Esophagus (tissue), 2 donors: ENCODE results near the gene UBL4A. TPM values are rescaled to one million over a fixed set of nuclear protein-coding genes. Genes with fewer than 3 reads are reported as not detected.

Source experiments
- H3K27ac ChIP-seq, 2 donors: one replicate each; pipeline ENCODE4 v1.5.1; 2013; ENCODE audit warnings: low read depth in 2 of 2, mild to moderate bottlenecking in 2 of 2, inconsistent platforms in 1 of 2, low read length in 1 of 2, moderate library complexity in 1 of 2
- H3K27me3 ChIP-seq, 2 donors: one replicate each; pipeline ENCODE4 v1.6.1; 2013; ENCODE audit warnings: low read length in 2 of 2, control low read depth in 1 of 2, mild to moderate bottlenecking in 1 of 2; ENCODE audit not compliant: insufficient read depth in 2 of 2, control insufficient read depth in 1 of 2
- H3K36me3 ChIP-seq, 2 donors: one replicate each; pipeline ENCODE4 v1.6.1; 2013; ENCODE audit warnings: low read length in 1 of 2; ENCODE audit not compliant: control insufficient read depth in 2 of 2, insufficient read depth in 2 of 2
- H3K4me1 ChIP-seq, 2 donors: one replicate each; pipeline ENCODE4 v1.6.1; 2013; ENCODE audit warnings: low read length in 1 of 2; ENCODE audit not compliant: control insufficient read depth in 2 of 2, insufficient read depth in 2 of 2
- H3K4me3 ChIP-seq, 2 donors: one replicate each; pipeline ENCODE4 v1.5.1; 2013; ENCODE audit warnings: low read length in 2 of 2, mild to moderate bottlenecking in 2 of 2, low read depth in 1 of 2, moderate library complexity in 1 of 2
- H3K9me3 ChIP-seq, 2 donors: one replicate each; pipeline ENCODE4 v1.6.1; 2013; ENCODE audit warnings: mild to moderate bottlenecking in 2 of 2, low read depth in 1 of 2, low read length in 1 of 2, moderate library complexity in 1 of 2; ENCODE audit not compliant: control insufficient read depth in 2 of 2, insufficient read depth in 1 of 2
- WGBS, 2 donors: extraction: QIAGEN DNeasy Blood & Tissue Kit; methylation state at CpG; one replicate each; pipeline ENCODE4 v1.1.7; 2013; 5-methylcytosine and 5-hydroxymethylcytosine counted together
- polyA plus RNA-seq, 2 donors: library from polyadenylated mRNA; stranded (reverse); fragments of 200-250 nt; gene quantifications; one replicate each; pipeline ENCODE4 v1.2.3, GENCODE V29; 2013
- donor health status: healthy with polysubstance abuse.
- donor health status: Bipolar disorder and iron deficiency.

The UBL4A gene
- polyA plus RNA-seq, result 10 to 100 TPM; 15.4 to 28.5 TPM

DNA sequence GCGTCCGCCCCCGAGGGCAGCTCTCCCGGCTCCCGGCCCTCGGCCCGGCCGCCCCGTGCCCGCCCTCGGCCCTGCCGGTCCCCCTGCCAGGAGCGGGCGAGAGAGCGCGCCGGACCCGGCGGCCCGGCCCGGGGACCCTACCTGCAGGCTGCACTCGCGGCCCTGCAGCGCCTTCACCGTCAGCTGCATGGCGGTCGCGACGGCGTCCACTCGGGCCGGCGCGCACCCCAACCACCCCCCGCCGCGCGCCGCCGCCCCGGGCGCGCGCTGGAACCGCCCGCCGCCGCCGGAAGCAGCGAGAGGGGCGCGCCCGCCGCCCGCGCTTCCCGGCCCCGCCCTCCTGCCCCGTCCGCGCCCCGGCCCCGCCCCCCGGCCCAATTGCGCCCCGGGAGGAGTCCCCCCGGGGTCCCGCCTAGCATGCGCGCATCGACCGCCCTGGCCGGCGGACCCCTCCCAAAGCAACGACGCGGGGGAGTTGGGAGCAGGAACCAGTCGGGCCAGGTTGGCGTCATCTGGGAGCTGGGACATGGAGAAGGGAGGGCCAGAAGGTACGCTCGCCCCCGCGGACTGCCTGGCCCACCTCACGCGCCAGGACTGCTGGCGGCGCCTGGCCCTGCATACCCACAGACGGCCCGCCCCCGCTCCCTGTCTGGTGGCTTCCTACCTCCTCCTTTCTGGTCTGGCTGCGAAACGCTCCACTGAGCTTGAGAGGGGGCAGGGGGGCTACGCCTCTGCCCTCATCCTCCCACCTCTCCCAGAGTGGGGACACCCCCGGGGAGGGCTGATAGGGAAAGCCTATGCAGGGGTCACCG lies at the start of gene UBL4A:
UBL4A (minus strand) TSS at position 220 of the 812 bp plus-strand sequence; CDS start at position 189, 31 bp downstream.
- Histone ChIP-seq H3K4me3 (peak within 1 kb of the TSS; percentile 64 to 77), H3K4me1 (peaks cover 5 to 16% of the 10 kb centered on the region in 2 donors), H3K36me3 (peaks cover 0 to 14% of the 10 kb centered on the region in 2 donors), H3K27ac (peak within 1 kb of the TSS; percentile 91 to 93), H3K27me3 (no peaks in the 10 kb centered on the region), H3K9me3 (peaks cover 0 to 6% of the 10 kb centered on the region in 2 donors)
- WGBS, 2 donors, result 1 to 31% methylated on average over 32 to 94 of the region's 95 CpGs

DNA sequence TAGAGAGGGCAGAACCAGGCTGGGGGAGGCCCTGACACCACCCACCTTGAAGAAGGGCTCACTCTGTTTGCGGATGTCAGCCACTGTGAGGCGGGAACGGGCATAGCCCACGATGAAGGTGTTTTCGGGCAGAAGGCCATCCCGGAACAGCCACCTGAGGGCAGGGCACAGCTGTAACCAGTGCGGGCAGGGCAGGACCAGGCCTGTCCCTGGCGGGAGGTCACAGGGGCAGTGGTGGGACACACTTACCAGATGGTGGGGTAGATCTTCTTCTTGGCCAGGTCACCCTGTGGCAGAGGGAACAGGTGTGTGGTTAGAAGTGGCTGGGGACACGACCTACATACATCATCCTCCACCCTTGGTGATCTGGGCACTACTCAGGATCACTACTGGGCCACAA lies 49.5 kb upstream of the UBL4A start:
- Histone ChIP-seq H3K27ac (no peak overlapping the region), H3K4me3 (no peak overlapping the region), H3K4me1 (peaks cover 0 to 4% of the 10 kb centered on the region in 2 donors), H3K9me3 (no peaks in the 10 kb centered on the region), H3K36me3 (peaks cover 0 to 23% of the 10 kb centered on the region in 2 donors), H3K27me3 (no peaks in the 10 kb centered on the region)
- 66 to 69% methylated on average over 9 of the region's 9 CpGs for WGBS, 2 donors

GRCh38 chrX:154534526-154535322 lies 48.3 kb upstream of the UBL4A start:
- no peak overlapping the region for H3K27ac ChIP-seq
- WGBS, 2 donors, result 27% methylated on average over 34 of the region's 34 CpGs
- H3K27me3 ChIP-seq, result no peaks in the 10 kb centered on the region
- no peaks in the 10 kb centered on the region for H3K9me3 ChIP-seq
- H3K4me3 ChIP-seq, result no peak overlapping the region
- peaks cover 0 to 23% of the 10 kb centered on the region in 2 donors for H3K36me3 ChIP-seq
- no peaks in the 10 kb centered on the region for H3K4me1 ChIP-seq

GRCh38 chrX:154532690-154533089 lies 46.3 kb upstream of the UBL4A start:
- Histone ChIP-seq H3K9me3 (no peaks in the 10 kb centered on the region), H3K4me3 (no peak overlapping the region), H3K27ac (no peak overlapping the region), H3K27me3 (no peaks in the 10 kb centered on the region), H3K36me3 (peaks cover 0 to 23% of the 10 kb centered on the region in 2 donors), H3K4me1 (no peaks in the 10 kb centered on the region)
- WGBS, 2 donors, result 94 to 96% methylated on average over 23 of the region's 23 CpGs

GRCh38 chrX:154531626-154532025 lies 45.2 kb upstream of the UBL4A start:
- 71 to 75% methylated on average over 10 to 16 of the region's 16 CpGs for WGBS, 2 donors
- Histone ChIP-seq H3K36me3 (peaks cover 0 to 23% of the 10 kb centered on the region in 2 donors), H3K9me3 (no peaks in the 10 kb centered on the region), H3K4me3 (no peak overlapping the region), H3K27ac (no peak overlapping the region), H3K4me1 (peaks cover 0 to 2% of the 10 kb centered on the region in 2 donors), H3K27me3 (no peaks in the 10 kb centered on the region)

DNA sequence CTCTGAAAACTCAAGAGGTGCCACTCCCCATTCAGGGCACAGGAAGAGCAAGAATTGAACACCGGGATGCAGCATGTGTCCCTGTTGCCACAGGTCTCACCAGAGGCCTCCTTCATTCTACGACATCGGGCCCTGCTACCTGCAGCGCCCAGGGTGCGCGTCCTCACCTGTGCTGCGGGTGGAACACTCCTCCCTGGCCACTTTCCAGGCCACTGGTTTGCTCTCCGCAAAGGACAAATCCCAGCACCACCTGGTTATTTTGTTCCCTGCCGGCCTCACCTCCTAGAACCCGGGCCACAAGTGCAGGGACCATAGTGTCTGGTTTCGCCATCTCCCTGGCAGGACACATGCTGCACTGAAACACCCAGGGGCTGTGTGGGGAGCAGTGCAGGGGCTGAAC lies 43.9 kb upstream of the UBL4A start:
- Histone ChIP-seq H3K9me3 (no peaks in the 10 kb centered on the region), H3K27me3 (no peaks in the 10 kb centered on the region), H3K4me3 (no peak overlapping the region), H3K36me3 (peaks cover 0 to 21% of the 10 kb centered on the region in 2 donors), H3K4me1 (peaks cover 0 to 2% of the 10 kb centered on the region in 2 donors), H3K27ac (no peak overlapping the region)
- WGBS, 2 donors, result 64 to 72% methylated on average over 11 of the region's 11 CpGs

- H3K9me3 ChIP-seq, result no peaks in the 10 kb centered on the region
- no peak overlapping the region for H3K4me3 ChIP-seq
- H3K4me1 ChIP-seq, result peaks cover 0 to 2% of the 10 kb centered on the region in 2 donors
- H3K27ac ChIP-seq, result no peak overlapping the region
- peaks cover 0 to 17% of the 10 kb centered on the region in 2 donors for H3K36me3 ChIP-seq
- H3K27me3 ChIP-seq, result no peaks in the 10 kb centered on the region
- WGBS, 2 donors, result 86 to 87% methylated on average over 6 of the region's 6 CpGs
Measured at GRCh38 chrX:154529206-154529612, 42.8 kb upstream of the UBL4A start.

DNA sequence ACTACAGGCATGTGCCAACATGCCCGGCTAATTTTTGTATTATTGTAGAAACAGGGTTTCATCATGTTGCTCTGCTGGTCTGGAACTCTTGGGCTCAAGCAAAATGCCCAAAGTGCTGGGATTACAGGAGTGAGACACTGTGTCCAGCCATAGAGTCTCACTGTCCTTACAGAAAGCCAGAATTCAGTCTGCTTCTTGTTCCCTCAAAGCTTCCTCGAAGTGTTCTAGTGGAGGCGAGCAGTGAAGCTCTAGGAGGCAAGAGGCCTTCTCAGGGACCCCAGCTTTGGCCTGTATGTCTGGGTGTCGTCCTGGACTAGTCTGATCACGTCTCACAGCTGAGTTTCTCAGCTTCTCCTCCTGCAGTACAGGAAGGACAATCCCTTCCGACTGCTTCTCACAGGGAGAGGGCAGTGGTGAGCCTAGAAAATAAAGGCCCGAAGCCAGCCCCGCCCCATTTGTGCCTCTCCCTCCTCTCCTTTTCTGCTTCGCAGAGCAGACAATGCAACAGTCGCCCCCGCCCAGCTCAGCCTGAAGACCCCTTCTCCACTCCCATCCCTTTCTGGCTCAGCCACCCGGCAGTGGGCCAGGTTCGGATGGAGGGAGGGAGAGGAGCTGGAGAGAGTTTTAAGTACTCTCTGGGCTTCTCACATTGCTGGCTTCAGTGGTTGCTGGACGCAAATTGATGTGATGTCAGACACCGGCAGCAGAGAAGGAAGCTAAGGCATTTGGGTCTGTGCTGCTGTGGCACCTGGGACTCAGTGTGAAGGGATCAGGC lies 40.7 kb upstream of the UBL4A start:
- Histone ChIP-seq H3K4me3 (no peak overlapping the region), H3K9me3 (no peaks in the 10 kb centered on the region), H3K4me1 (peaks cover 0 to 2% of the 10 kb centered on the region in 2 donors), H3K27me3 (no peaks in the 10 kb centered on the region), H3K27ac (peak overlapping the region; percentile 84 to 96), H3K36me3 (peaks cover 0 to under 1% of the 10 kb centered on the region in 2 donors)
- 4 to 27% methylated on average over 15 of the region's 15 CpGs for WGBS, 2 donors
